NOMO-1 (cell line): ENCODE measurements around the gene ALDH3B1.
A peak's percentile ranks its signal among the peaks of the same experiment; 100 is the strongest.

ENCODE experiments used
- DNase-seq, 2 experiments: peaks; one replicate each; lab custom pipeline; 2025; ENCODE audit not compliant: unreplicated experiment in 2 of 2; lab: John Stamatoyannopoulos, UW

ALDH3B1 gene

GRCh38 chr11:67996622-67997474 is 13.3 kb upstream of the ALDH3B1 start:
- peak; percentile 82 to 94 for DNase-seq

- no peak for DNase-seq
These were observed 12.6 kb upstream of the ALDH3B1 start for GRCh38 chr11:67997475-67997921.

DNA sequence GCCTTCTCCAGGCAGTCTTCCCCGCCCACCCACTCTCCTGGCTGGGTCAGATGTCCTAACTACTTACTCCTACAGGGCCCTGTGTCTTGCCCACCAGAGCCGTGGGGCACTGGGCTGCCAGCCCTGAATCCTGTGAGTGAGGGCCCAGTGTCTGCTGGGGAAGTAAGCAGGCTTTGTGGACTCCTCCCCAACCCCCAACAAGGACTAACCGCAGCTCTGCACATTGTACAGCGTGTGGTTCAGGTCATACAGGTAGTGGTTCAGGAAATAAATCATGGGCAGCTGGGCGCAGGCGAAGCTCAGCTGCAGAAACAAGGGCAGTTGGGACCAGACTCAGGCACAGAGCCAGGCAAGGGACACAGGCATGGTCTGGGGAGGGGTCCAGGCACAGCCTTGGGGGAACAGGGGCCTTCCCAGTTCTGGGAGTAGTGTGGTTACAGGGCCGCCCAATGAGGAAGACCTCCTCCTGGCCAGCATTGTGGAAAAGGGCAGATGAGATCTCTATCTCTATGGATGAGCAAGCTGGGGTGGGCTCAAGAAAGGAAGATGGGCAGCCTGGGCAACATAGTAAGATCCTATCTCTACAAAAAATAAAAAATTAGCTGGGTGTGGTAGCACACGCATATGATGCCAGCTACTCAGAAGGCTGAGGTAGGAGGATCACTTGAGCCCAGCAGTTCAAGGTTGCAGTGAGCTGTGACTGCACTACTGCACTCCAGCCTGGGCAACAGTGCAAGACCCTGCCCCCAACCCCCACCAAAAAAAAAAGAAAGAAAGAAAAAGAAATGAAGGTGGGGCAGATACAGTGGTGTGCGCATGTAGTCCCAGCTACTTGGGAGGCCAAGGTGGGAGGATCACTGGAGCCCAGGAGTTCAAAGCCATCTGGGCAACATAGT is 11.7 kb upstream of the ALDH3B1 start:
- DNase-seq = peak in 1 of 2 experiments; percentile 12

GRCh38 chr11:67999201-67999629 is 10.9 kb upstream of the ALDH3B1 start:
- DNase-seq = no peak

DNA sequence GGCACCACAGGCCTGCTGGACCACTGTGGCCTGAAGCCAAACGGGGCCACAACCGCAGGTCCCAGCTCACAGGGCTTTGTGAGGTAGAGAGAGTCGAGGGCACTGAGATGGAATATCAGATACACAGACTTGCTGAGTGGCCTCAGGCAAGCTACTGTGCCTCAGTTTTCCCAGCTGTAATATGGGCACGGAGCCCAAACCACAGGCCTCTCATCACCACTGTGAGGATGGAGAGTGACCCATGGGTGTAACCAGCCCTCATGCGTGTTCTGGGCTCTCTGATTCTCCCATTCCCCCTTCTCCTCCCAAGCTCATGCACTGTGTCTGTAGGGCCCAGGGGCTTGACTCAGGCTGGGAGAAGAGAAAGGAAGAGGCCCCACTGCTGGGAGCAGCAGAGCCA is 10.4 kb upstream of the ALDH3B1 start:
- DNase-seq = no peak

DNA sequence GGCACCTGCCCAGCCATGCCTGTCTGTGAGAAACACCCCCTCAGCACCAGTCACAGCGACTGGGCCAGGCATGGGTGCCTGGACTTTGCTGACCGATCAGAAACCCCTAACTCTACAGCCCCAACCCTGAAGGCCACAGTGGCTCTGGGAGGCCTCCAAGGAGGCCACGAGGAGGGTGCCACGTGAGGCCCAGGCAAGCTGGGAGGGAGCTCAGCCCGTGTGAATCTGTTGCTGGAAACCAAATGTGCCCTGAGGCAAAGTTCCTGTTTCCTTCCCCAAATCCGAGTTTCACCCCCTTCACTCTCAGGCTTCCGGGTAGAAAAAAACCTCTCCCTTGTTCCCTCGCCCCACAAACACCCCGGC is 7.6 kb upstream of the ALDH3B1 start:
- peak; percentile 64 to 69 for DNase-seq

- peak; percentile 16 to 33 for DNase-seq
These were observed 6.9 kb upstream of the ALDH3B1 start for GRCh38 chr11:68002938-68003845.

DNA sequence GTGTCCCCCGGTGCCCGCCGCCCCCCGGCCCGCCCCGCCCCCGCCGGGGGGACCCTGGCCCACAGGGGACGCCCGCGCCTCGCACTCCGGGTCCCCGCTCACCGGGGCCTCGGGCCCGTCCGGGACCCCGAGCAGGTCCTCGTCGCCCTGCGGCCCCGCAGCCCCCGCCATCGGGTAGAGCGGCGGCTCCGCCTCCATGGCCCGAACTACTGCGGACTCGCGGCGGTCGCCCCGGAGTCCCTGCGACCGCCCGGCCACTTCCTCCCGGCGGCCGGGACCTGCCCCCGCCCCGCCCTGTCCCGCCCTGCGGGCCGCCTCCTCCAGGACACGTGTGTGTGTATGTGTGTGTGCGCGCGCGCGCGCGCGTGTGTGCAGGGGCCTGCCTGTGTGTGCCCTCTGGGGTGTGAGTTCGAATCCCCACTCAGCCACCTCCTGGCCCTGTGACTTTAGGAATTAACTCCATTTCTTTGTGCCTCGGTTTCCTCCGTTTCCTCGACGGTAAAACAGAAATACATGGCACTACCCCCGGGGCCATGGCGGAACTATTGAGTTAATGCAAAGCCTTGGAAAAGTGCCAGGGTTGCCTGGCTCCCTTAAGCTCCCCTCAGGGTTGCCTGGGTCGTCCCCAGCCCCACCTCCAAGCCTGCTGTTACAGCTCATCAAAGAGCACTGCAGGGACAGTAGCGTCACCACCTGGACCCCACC is 6.1 kb upstream of the ALDH3B1 start, which contains the start of gene UNC93B1:
Gene UNC93B1 (minus strand): TSS at position 252 of the 705 bp plus-strand sequence. CDS start 54 bp downstream, at position 198.
- peak; percentile 71 to 92 for DNase-seq

DNA sequence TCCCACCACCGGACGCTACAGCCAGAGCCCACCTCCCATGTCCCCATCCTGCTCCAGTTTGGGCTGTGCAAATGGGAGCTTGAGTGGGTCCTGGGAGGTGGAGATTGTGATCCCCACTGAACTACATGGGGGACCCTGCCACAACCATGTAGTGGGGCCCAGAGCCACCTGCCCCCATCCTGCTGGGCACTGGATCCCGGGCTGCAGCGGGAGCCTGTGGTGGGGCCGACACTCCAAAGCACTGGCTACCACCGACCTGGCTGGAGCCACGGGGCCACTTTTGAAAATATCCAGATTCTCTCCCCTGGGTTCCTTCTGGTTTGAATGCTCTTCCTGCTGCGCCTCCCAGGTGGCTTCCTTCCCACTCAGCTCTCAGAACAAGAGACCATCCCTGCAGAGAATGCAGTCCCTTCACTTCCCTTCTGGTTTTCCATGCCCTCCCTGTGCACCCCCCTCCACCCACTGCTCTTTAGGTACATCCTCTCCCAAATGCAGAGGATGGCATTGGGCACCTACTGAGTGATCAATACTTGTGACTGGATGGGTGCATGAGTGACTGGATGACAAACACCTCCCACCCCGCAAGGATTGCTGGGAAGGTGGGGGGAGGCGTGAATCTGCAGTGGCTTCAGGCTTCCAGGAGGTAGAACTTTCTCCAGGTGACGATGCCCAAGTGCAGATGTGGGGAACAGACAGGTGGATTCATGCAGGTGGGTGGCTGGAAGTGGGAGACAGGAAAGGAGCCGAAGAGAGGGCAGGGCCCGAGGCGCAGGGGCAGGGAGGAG is 5.4 kb upstream of the ALDH3B1 start:
- no peak for DNase-seq

GRCh38 chr11:68006606-68007166 is 3.4 kb upstream of the ALDH3B1 start:
- DNase-seq = no peak

DNA sequence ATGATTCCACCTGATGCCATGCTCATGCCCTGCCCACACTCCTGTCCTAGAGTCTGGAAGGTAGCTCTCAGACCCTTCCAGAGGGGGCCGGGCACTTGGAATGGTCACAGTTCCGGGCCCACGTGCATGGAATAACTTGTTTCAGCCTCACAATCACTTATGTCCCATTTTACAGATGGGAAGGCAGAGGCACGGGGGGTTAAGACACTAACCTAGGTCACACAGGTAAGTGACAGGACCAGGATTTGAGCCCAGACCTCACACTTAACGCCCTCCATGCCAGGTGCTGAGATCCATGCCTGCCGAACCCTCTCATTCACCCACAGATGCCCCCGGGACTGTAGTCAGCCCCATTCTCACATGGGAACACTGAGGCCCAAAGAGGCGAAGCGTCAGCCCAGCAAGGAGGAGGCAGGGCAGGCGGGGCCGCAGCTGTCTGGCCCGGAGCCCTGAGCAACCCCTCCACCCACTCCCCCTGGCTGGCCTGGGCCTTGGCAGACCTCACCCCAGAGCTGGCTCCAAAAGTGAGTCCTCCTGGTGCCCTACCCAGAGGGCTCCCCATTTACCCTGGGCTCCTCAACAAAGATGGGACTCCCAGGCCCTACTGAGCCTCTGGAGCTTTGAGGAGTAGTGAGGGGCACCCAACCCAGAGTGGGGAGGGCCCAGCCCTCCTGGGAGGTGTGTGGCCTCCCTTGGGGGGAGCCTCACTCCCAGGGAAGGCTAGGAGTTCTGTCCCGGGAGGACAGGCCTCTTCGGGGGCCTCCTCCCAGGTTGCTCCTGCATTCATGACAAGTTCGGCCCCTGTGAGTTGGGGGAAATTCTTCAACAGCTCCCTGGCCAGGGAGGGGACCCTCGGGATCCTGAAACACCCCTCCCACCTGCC is 2.4 kb upstream of the ALDH3B1 start:
- DNase-seq = no peak

DNA sequence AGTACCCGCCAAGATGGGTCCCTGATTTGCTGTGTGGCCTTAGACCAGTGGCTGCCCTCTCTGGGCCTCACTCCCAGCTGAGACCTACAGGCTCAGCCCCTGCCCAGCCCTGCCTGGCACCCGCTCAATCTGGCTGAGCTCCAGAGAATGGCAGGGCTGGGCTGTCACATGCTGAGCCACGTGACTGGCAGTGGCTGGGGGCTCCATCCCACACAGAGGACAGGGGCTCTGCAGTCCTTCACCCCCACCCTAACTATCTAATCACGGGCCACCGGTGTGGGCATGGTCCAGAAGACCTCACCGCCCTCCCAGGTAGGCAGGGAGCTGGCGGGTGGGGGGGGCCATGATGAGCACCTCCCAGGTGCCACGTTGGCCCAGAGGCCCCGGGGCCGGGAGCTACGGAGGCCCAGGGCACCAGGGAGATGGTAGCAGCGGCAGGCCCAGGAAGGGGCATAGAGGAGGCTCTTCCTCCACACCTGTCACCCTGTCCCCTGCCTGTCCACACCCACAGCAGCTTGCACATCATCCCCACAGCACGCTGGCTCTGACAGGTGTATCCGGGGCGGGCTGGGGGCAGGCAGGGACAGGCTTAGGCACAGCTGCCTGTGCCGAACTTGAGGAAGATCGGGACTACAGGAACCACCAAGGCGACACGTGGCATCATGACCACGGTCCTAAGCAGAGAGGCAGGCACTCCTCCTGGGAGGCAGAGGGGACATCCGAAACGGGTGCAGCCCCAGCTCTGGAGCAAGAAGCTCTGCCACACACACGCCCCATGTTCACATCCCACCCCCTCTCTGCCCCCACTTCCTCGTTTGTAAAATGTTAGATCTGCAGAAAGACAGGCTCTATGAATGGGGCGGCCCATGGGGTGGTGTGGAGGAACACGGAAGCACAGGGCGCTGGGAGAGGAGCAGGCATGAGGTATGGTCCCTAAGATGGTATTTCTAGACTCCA is 1.5 kb upstream of the ALDH3B1 start:
- peak; percentile 12 to 32 for DNase-seq

- peak; percentile 58 to 70 for DNase-seq
These were observed 587 bp upstream of the ALDH3B1 start for GRCh38 chr11:68009391-68010089.

DNA sequence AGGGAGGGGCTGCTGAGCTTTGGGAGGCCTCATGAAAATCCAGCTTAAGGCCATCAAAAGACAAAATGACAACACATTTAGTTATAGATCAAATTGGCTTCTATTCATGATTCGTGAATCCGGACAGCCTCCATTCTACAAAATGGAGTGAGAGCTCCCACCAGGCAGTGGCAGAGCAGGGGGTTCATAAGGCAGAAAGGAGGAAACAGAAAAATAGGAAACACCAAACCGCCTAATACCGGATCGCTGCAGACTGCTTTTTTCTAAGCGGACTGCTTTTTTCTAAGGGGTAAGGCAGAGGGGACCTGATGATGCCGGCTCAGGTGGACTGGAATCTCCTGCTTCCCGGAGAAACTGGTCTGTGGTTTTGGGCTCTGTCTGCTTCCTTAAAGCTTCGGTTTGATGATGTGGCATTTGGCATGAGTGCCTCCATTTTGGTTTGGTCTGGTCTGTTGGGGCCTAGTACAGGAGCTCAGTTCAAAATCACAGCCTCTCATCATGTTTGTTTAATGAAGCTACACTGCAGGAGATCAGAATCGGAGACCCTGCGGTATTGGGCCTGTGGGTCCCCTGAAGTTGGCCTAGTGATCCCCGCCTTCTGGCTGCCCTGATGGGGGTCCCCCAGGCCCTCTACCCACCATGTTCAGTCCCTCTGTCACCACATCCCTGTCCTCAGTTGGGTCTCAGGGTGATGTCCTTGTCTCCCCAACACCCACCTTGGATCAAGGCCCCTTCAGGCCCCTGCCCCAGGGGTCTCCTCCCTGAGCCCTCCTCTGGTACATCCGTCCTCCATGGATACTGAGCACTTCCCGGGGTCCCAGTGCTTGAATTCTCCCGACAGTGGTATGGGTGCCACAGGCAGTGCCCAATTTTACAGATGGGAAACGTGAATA is 1.2 kb downstream of the ALDH3B1 start:
- peak; percentile 54 to 58 for DNase-seq
